Left ventricle myocardium inferior (tissue), 1 donor: ENCODE measurements around the gene SPRY1. TPM values are rescaled to one million over a fixed set of nuclear protein-coding genes. Genes with fewer than 3 reads are reported as not detected.

Source experiments
- DNase-seq: peaks from one replicate; pipeline ENCODE4 v3.0.0-alpha.2; 2020
- H3K27ac ChIP-seq: fragments of 200-600 bp; replicated peaks from 2 replicates; pipeline ENCODE4 v1.8.0; 2021
- H3K27me3 ChIP-seq: fragments of 200-600 bp; 2 replicates; pipeline ENCODE4 v1.8.0; 2021; ENCODE audit warnings: low read depth
- H3K36me3 ChIP-seq: fragments of 200-600 bp; 2 replicates; pipeline ENCODE4 v1.8.0; 2021
- H3K4me1 ChIP-seq: fragments of 200-600 bp; 2 replicates; pipeline ENCODE4 v1.8.0; 2021
- H3K4me3 ChIP-seq: fragments of 200-600 bp; 2 replicates; pipeline ENCODE4 v1.8.0; 2021; ENCODE audit warnings: mild to moderate bottlenecking, moderate library complexity
- H3K9me3 ChIP-seq: fragments of 200-600 bp; replicated peaks from 2 replicates; pipeline ENCODE4 v1.8.0; 2021
- intact Hi-C: fragments of 100-400 bp; cut with micrococcal nuclease; formaldehyde crosslinking; loops from one replicate; pipeline ENCODE4 v1.11.0; 2022
- total RNA-seq: library from RNA; stranded (reverse); fragmentation: NEBNext Ultra II Directional; extraction: Animal tissue kit (Norgen Biotek cat#: 25700); gene quantifications from one replicate; pipeline ENCODE4 v1.2.1, GENCODE V29; 2021
- TF ChIP-seq, protein P1 (sequence below): fragments of 200-600 bp; IDR thresholded peaks from 2 replicates; pipeline ENCODE4 v1.8.0; 2021; ENCODE audit warnings: antibody characterized with exemption, mild to moderate bottlenecking, borderline replicate concordance
- donor health status: DM: no; HTN: yes; CAD: no; lungs with severe emphysema.

SPRY1 gene
- total RNA-seq, 1 donor from 2014 or later: 39.7 TPM

- Histone ChIP-seq H3K4me3 (no peak overlapping the region), H3K4me1 (peaks cover 46% of the 10 kb centered on the region), H3K27me3 (no peaks in the 10 kb centered on the region), H3K9me3 (no peaks in the 10 kb centered on the region), H3K27ac (peak overlapping the region; percentile 68), H3K36me3 (no peaks in the 10 kb centered on the region)
- no peak for DNase-seq
- intact Hi-C loops: no loop called here
- TF ChIP-seq, protein P1, sequence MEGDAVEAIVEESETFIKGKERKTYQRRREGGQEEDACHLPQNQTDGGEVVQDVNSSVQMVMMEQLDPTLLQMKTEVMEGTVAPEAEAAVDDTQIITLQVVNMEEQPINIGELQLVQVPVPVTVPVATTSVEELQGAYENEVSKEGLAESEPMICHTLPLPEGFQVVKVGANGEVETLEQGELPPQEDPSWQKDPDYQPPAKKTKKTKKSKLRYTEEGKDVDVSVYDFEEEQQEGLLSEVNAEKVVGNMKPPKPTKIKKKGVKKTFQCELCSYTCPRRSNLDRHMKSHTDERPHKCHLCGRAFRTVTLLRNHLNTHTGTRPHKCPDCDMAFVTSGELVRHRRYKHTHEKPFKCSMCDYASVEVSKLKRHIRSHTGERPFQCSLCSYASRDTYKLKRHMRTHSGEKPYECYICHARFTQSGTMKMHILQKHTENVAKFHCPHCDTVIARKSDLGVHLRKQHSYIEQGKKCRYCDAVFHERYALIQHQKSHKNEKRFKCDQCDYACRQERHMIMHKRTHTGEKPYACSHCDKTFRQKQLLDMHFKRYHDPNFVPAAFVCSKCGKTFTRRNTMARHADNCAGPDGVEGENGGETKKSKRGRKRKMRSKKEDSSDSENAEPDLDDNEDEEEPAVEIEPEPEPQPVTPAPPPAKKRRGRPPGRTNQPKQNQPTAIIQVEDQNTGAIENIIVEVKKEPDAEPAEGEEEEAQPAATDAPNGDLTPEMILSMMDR: no peak
Measured at GRCh38 chr4:123354701-123355100, 41.9 kb upstream of the SPRY1 start.

GRCh38 chr4:123356921-123357320 is 39.7 kb upstream of the SPRY1 start:
- TF ChIP-seq, protein P1: no peak
- Histone ChIP-seq H3K27me3 (no peaks in the 10 kb centered on the region), H3K36me3 (no peaks in the 10 kb centered on the region), H3K9me3 (no peaks in the 10 kb centered on the region), H3K4me3 (no peak overlapping the region), H3K27ac (no peak overlapping the region), H3K4me1 (peaks cover 54% of the 10 kb centered on the region)
- no peak for DNase-seq
- intact Hi-C loops: no loop called here

DNA sequence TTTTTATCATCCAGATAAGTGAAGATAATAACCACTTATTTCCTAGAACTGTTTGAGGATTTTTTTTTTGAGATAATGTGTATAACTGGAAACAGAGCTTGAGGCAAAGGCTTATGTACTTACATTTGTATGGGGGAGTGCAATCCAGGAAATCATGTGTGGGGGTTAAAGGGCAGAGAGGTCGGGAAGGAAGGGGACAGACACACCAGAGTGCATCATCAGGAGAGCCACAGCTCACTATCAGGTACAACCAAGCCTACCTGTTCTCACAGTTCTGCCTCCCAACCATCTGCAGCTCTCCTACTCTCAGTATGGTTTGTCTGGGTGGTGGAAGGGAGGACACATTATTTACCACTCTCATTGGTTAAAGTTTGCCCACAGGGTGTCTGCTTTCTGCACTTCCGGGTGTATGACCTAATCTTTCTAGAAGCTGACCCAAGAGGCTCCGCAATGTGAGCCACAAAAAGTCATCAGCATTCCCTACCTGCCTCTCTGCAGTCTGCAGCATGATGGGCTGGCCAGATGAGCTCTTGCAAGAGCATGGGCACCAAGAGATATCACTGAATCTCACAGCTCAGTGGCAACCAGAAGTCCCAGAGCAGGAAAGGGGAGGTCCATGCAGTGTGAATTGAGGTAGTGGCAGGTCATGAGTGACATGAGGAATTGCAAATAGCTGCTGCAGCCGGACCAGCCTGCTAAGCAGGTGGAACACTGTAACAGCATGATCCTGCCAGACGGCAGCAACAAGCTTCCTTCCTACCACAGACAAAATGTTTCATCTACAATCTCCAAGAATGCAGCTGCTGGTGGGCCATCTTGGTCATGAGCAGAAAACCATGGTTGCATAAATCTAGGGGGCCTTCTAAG is 36.9 kb upstream of the SPRY1 start:
- Histone ChIP-seq H3K27me3 (no peaks in the 10 kb centered on the region), H3K4me1 (peaks cover 40% of the 10 kb centered on the region), H3K9me3 (peaks cover 6% of the 10 kb centered on the region), H3K4me3 (no peak overlapping the region), H3K27ac (peak overlapping the region; percentile 86), H3K36me3 (no peaks in the 10 kb centered on the region)
- TF ChIP-seq, protein P1: no peak
- intact Hi-C loops: no loop called here
- DNase-seq: no peak

- no peak for DNase-seq
- Histone ChIP-seq H3K36me3 (no peaks in the 10 kb centered on the region), H3K27ac (peak overlapping the region; percentile 86), H3K9me3 (peaks cover 6% of the 10 kb centered on the region), H3K4me3 (no peak overlapping the region), H3K27me3 (no peaks in the 10 kb centered on the region), H3K4me1 (peaks cover 37% of the 10 kb centered on the region)
- TF ChIP-seq, protein P1: no peak
- intact Hi-C loops: no loop called here
Measured at GRCh38 chr4:123361195-123361861, 35.3 kb upstream of the SPRY1 start.

DNA sequence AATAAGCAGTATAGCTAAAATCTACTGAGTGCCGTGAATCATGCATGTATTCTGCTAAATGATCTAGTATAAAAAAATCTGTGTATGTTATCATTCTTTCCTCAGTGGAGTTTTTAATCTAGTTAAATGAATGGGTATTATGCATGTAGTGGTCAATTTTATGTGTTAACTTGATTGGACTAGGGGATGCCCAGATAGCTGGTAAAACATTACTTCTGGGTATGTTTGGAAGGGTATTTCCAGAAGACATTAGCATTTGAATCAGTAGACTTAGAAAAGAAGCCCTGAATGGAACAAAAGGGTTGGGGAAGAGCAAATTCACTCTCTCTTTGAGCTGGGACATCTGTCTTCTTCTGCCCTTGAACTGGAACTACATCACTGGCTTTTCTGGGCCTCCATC is 34.5 kb upstream of the SPRY1 start:
- H3K27ac ChIP-seq: peak overlapping the region; percentile 86
- intact Hi-C loops: no loop called here

More for the DNA sequence above, 34.5 kb upstream of the SPRY1 start:
- TF ChIP-seq, protein P1: no peak
- Histone ChIP-seq H3K9me3 (peaks cover 6% of the 10 kb centered on the region), H3K27me3 (no peaks in the 10 kb centered on the region), H3K4me1 (peaks cover 37% of the 10 kb centered on the region), H3K36me3 (no peaks in the 10 kb centered on the region), H3K4me3 (no peak overlapping the region)
- DNase-seq: no peak
